Hepatocyte (in vitro differentiated cells): ENCODE measurements around the gene EVI2A. TPM values are rescaled to one million over a fixed set of nuclear protein-coding genes. Genes with fewer than 3 reads are reported as not detected.

ENCODE experiments used
- DNase-seq: peaks from one replicate; pipeline ENCODE4 v3.0.0-alpha.2; 2016; ENCODE audit warnings: low spot score
- H2AFZ ChIP-seq: fragments of 200-600 bp; sonication (generic); 2 replicates; pipeline ENCODE4 v1.6.0; 2016; ENCODE audit warnings: antibody characterized with exemption, mild to moderate bottlenecking
- H3K27ac ChIP-seq: fragments of 200-600 bp; sonication (generic); 2 replicates; pipeline ENCODE4 v1.5.1; 2016; ENCODE audit warnings: mild to moderate bottlenecking
- H3K27me3 ChIP-seq: fragments of 200-600 bp; sonication (generic); 2 replicates; pipeline ENCODE4 v1.6.1; 2016
- H3K36me3 ChIP-seq: fragments of 200-600 bp; sonication (generic); replicated peaks from 2 replicates; pipeline ENCODE4 v1.5.1; 2016; ENCODE audit warnings: low read depth; ENCODE audit not compliant: insufficient read depth
- H3K4me1 ChIP-seq: fragments of 200-600 bp; sonication (generic); 2 replicates; pipeline ENCODE4 v1.5.1; 2016; ENCODE audit warnings: mild to moderate bottlenecking, moderate library complexity; ENCODE audit not compliant: insufficient read depth
- H3K4me2 ChIP-seq: fragments of 200-600 bp; sonication (generic); 2 replicates; pipeline ENCODE4 v1.6.0; 2016
- H3K4me3 ChIP-seq: fragments of 200-600 bp; sonication (generic); 2 replicates; pipeline ENCODE4 v1.5.1; 2016; ENCODE audit warnings: mild to moderate bottlenecking
- H3K79me2 ChIP-seq: fragments of 200-600 bp; sonication (generic); 2 replicates; pipeline ENCODE4 v1.6.0; 2017; ENCODE audit warnings: mild to moderate bottlenecking
- H3K9me2 ChIP-seq: fragments of 200-600 bp; sonication (generic); replicated peaks from 2 replicates; pipeline ENCODE4 v1.6.0; 2017; ENCODE audit warnings: mild to moderate bottlenecking; ENCODE audit not compliant: insufficient read depth
- H3K9me3 ChIP-seq: fragments of 200-600 bp; sonication (generic); 2 replicates; pipeline ENCODE4 v1.5.1; 2016; ENCODE audit warnings: low read depth, mild to moderate bottlenecking
- H4K20me1 ChIP-seq: fragments of 200-600 bp; sonication (generic); 2 replicates; pipeline ENCODE4 v1.6.0; 2016; ENCODE audit warnings: mild to moderate bottlenecking; ENCODE audit not compliant: insufficient read depth, poor library complexity, severe bottlenecking
- CTCF ChIP-seq: fragments of 200-600 bp; sonication (generic); IDR thresholded peaks from 2 replicates; pipeline ENCODE4 v1.5.1; 2016; ENCODE audit warnings: antibody characterized with exemption, mild to moderate bottlenecking; ENCODE audit not compliant: poor library complexity
- EZH2 ChIP-seq: fragments of 200-600 bp; sonication (generic); IDR thresholded peaks from 2 replicates; pipeline ENCODE4 v1.6.1; 2016; ENCODE audit warnings: antibody characterized with exemption, mild to moderate bottlenecking, borderline replicate concordance
- EZH2phosphoT487 ChIP-seq: fragments of 200-600 bp; sonication (generic); IDR thresholded peaks from one replicate; pipeline ENCODE4 v1.6.1; 2018; ENCODE audit warnings: antibody characterized with exemption, mild to moderate bottlenecking, low read depth, moderate library complexity; ENCODE audit not compliant: unreplicated experiment, severe bottlenecking
- WGBS: methylation state at CpG from one replicate; pipeline ENCODE4 v1.1.6; 2016; ENCODE audit warnings: low lambda C conversion rate; ENCODE audit errors: missing lambda C conversion rate; 5-methylcytosine and 5-hydroxymethylcytosine counted together
- polyA plus RNA-seq: library from polyadenylated mRNA; unstranded; fragments of >200 nt; fragmentation: Nextera tagmentation; extraction: Ambion mirVana; gene quantifications from 2 replicates; pipeline ENCODE4 v1.2.1, GENCODE V29; 2016
- total RNA-seq: library from RNA; depleted of rRNA; stranded (reverse); fragments of >200 nt; gene quantifications from 2 replicates; pipeline ENCODE4 v1.2.3, GENCODE V29; 2014

EVI2A gene
- total and polyA plus RNA-seq, 2 experiments from 2014 or later = 0.10 to 1.1 TPM

- H3K27ac ChIP-seq = no peak overlapping the region
- no peaks in the 10 kb centered on the region for H3K4me1 ChIP-seq
- no peak overlapping the region for H2AFZ ChIP-seq
- DNase-seq = no peak
- WGBS = 69% methylated on average over 6 of the region's 6 CpGs
- no peaks in the 10 kb centered on the region for H3K27me3 ChIP-seq
- H3K79me2 ChIP-seq = no peaks in the 10 kb centered on the region
- no peaks in the 10 kb centered on the region for H4K20me1 ChIP-seq
- H3K36me3 ChIP-seq = no peaks in the 10 kb centered on the region
- no peaks in the 10 kb centered on the region for H3K9me3 ChIP-seq
- no peak for TF ChIP-seq CTCF
- no peak for TF ChIP-seq EZH2
- TF ChIP-seq EZH2phosphoT487 = no peak
- H3K4me2 ChIP-seq = no peak overlapping the region
- no peak overlapping the region for H3K4me3 ChIP-seq
- no peaks in the 10 kb centered on the region for H3K9me2 ChIP-seq
Observed at GRCh38 chr17:31339906-31340661, 18.7 kb upstream of the EVI2A start.

GRCh38 chr17:31329221-31329620 is 7.8 kb upstream of the EVI2A start:
- no peak overlapping the region for H2AFZ ChIP-seq

GRCh38 chr17:31328160-31328535 is 6.7 kb upstream of the EVI2A start:
- H3K79me2 ChIP-seq = no peaks in the 10 kb centered on the region
- TF ChIP-seq EZH2phosphoT487 (no peak), CTCF (no peak), EZH2 (no peak)
- no peaks in the 10 kb centered on the region for H3K9me3 ChIP-seq
- no peaks in the 10 kb centered on the region for H3K27me3 ChIP-seq
- no peaks in the 10 kb centered on the region for H4K20me1 ChIP-seq
- no peak overlapping the region for H2AFZ ChIP-seq
- no peaks in the 10 kb centered on the region for H3K36me3 ChIP-seq
- no peaks in the 10 kb centered on the region for H3K9me2 ChIP-seq
- no peaks in the 10 kb centered on the region for H3K4me1 ChIP-seq
- H3K4me3 ChIP-seq = no peak overlapping the region
- no peak for DNase-seq
- no peak overlapping the region for H3K27ac ChIP-seq
- no peak overlapping the region for H3K4me2 ChIP-seq

More at GRCh38 chr17:31329221-31329620, 7.8 kb upstream of the EVI2A start:
- TF ChIP-seq CTCF (no peak), EZH2 (no peak), EZH2phosphoT487 (no peak)
- no peaks in the 10 kb centered on the region for H3K9me2 ChIP-seq
- no peaks in the 10 kb centered on the region for H3K36me3 ChIP-seq
- H3K79me2 ChIP-seq = no peaks in the 10 kb centered on the region
- no peaks in the 10 kb centered on the region for H3K4me1 ChIP-seq
- DNase-seq = no peak
- H3K4me3 ChIP-seq = no peak overlapping the region
- no peaks in the 10 kb centered on the region for H4K20me1 ChIP-seq
- H3K27ac ChIP-seq = no peak overlapping the region
- no peak overlapping the region for H3K4me2 ChIP-seq
- no peaks in the 10 kb centered on the region for H3K9me3 ChIP-seq
- no peaks in the 10 kb centered on the region for H3K27me3 ChIP-seq
